ENCODE measurements around the gene ATP11A.

The ATP11A gene

GRCh38 chr13:112689303-112690245 is at the start of gene ATP11A:
ATP11A (plus strand) TSS chr13:112690038; CDS start chr13:112690417, 379 bp downstream.
- peak; percentile 79 for DNase-seq (ENCODE audit: low read depth)

GRCh38 chr13:112641456-112642089 is 48.3 kb upstream of the ATP11A start:
- DNase-seq (ENCODE audit: low read depth), result no peak

- no peak for DNase-seq (ENCODE audit: low read depth)
Measured at GRCh38 chr13:112642090-112642460, 47.8 kb upstream of the ATP11A start.

- no peak for DNase-seq (ENCODE audit: low read depth)
Measured at GRCh38 chr13:112643759-112644459, 45.9 kb upstream of the ATP11A start.

GRCh38 chr13:112645327-112645914 is 44.4 kb upstream of the ATP11A start:
- DNase-seq (ENCODE audit: low read depth), result no peak

- DNase-seq (ENCODE audit: low read depth), result no peak
Measured at GRCh38 chr13:112647256-112647655, 42.6 kb upstream of the ATP11A start.

- no peak for DNase-seq (ENCODE audit: low read depth)
Measured at GRCh38 chr13:112648101-112648500, 41.7 kb upstream of the ATP11A start.

DNA sequence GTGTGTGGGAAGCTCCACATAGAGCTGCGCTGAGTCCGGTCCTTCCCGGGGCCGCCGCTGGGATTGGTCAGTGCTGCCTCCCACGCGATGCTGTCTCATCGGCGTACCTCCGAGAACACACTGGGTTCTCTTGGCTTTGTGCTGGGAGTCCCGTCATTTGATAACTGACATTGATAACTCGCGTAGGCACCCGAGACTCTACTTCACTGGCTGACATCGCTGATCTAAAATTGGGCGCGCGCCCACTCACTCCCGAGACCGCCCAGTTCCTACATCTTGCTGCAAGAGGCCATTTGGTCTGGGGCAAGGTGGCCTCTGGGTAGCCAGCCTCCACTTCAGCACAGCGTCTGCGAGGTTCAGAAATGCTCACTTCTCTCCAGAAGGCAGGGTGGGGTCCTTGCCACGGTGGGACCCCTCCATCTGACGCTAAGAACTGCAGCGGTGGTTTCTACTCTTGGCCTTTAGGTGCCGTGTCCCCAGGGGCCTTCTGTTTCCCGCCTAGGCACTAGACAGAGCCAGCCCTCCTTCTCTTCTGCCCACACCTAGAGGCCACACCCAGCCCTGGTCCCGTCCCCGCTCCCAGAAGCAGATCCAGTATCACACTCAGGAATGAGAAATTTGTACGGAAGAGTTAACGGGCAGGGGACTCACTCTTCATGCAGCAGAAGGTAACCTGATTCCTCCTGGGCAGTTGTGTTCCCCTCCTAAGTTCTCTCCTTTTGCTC is 40.7 kb upstream of the ATP11A start:
- DNase-seq (ENCODE audit: low read depth), result no peak

DNA sequence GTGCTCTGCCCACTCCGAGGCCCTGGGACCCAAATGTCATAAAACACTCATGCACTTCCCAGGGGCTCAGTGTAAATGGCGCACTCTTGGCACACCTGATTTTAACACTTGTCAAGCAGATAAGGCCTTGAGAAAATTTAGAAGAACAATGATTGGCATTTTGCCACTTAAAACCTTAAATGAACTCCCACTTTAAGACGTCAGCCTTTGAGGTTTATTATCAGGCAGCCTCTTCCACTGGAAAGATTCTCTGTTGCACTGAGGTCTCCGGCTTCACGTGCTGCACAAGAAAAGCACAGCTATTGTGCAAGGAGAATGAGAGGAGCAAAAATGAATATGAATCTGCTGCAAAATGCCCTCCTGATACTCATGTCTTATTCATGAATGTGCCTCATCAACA is 38.5 kb upstream of the ATP11A start:
- DNase-seq (ENCODE audit: low read depth), result no peak

- no peak for DNase-seq (ENCODE audit: low read depth)
Measured at GRCh38 chr13:112651750-112652511, 37.9 kb upstream of the ATP11A start.

- DNase-seq (ENCODE audit: low read depth), result no peak
Measured at GRCh38 chr13:112652512-112653070, 37.2 kb upstream of the ATP11A start.

DNA sequence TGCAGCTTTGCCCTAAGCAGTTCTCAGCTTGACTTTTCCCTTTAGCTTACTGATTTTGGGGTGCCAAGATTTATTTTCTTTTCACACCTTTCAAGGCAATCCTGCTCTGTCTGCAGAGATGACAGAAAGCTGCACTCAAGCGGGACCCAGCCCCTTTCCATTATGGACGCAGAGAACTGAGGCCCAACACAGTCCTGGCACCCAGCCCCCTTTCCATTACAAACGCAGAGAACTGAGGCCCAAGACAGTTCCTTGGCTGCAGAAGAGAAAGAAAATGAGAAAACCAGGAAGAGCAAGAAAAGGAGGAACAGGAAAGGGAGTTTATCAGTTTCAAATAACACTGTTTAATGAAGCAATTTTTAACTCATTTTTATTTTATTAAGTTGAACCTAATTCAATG is 36.8 kb upstream of the ATP11A start:
- DNase-seq (ENCODE audit: low read depth), result no peak

- DNase-seq (ENCODE audit: low read depth), result no peak
Measured at GRCh38 chr13:112655913-112656312, 33.9 kb upstream of the ATP11A start.

- no peak for DNase-seq (ENCODE audit: low read depth)
Measured at GRCh38 chr13:112657850-112658445, 31.9 kb upstream of the ATP11A start.

DNA sequence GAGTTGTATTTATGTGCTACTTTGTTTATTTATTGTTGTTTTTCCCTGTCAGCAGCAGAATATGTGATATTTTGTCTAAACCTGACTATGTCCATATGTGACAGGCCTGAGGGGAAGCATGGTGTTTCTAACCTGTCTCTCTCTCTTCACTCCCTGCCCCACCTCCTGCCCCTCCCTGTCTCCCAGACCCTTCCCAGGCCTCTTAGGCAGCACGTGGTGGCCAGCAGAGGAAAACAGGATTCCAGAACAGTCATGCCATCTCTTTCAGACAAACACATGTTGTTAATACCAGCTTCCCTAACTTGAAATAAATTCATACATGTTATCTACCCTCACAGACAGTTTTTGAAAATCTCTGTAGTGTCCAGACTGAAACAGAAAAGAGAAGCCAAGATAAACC is 31.0 kb upstream of the ATP11A start:
- no peak for DNase-seq (ENCODE audit: low read depth)

DNA sequence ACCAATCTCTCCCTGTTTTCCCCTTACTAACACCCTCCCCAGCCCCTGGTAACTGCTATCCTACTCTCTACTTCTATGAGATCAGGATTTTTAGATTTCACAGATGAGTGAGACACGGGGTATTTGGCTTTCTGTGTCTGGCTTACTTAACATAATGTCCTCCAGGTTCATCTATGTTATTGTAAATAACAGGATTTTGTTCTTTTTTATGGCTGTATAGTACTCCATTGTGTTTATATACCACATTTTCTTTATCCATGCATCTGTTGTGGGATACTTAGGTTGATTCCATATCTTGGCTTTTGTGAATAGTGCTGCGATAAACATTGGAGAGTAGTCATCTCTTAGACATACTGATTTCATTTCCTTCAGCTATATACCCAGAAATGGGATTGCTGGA is 28.5 kb upstream of the ATP11A start:
- DNase-seq (ENCODE audit: low read depth), result no peak

GRCh38 chr13:112664501-112665203 is 25.2 kb upstream of the ATP11A start:
- DNase-seq (ENCODE audit: low read depth), result no peak

DNA sequence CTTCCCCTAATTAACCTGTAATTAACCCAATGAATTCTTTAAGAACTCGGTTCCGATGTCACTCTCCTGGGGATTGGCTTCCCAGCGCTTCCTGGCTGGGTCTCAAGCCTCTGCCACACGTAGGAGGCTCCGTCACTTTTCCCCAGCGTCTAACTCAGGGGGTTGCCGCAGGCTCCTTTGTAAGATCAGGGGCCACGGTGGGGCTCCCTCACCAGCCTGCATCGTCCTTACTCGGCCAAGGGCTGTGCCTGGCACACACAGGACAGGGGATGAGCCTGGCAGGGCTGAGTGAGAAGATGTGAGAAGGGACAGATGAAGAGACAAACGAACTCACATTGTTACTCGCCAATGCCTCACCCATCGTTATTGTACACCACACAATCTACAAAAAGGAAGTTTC is 20.9 kb upstream of the ATP11A start:
- no peak for DNase-seq (ENCODE audit: low read depth)

DNA sequence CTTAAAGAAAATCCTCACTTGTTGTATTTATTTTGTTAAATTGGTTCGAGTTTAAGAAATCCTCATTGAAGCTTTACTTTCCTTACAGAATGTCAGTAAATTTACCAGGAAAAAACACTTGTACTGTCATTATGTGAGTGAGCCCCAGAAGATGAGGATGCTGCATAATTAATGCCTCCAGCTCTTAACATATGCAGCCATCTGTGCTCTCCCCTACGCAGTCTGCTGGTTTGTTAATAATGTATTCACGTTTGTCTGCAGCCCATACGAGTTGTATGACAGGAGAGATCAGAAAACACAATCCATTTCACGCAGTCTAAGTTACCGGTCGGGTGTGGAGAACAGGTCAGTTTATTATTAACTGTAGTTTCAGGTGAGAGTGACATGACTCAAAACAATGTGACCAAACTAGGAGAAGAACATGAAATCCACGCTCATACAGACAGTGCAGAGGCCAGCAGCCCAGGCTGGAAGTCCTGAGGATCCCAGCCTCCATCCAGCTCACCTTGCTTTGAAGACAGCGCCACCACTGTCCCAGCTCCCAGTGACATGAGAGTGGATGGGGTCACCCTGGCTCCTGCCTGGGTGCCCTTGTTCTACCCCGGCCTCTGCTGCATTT is 19.8 kb upstream of the ATP11A start:
- no peak for DNase-seq (ENCODE audit: low read depth)

Measured in fibroblast of the conjunctiva (primary cell).